SK-N-SH (cell line): Measurements from ENCODE around the gene GABARAPL2. TPM values are rescaled to one million over a fixed set of nuclear protein-coding genes. Genes with fewer than 3 reads are reported as not detected.

Experiments used
- CTCF ChIA-PET: fragments of 300-600, 350-600 bp; formaldehyde crosslinking; extraction: SDS; loops from one replicate; lab custom pipeline; 2021; lab: Yijun Ruan, JAX
- POLR2A ChIA-PET: fragments of 350-600 bp; sonication (Branson Sonifier 250); formaldehyde crosslinking; extraction: SDS; loops from one replicate; lab custom pipeline; 2020; ENCODE audit warnings: antibody characterized with exemption, inconsistent platforms; lab: Yijun Ruan, JAX
- DNase-seq: peaks from one replicate; pipeline ENCODE4 v3.0.0; 2012
- H2AFZ ChIP-seq: fragments of 200-600 bp; sonication (generic); 2 replicates; pipeline ENCODE4 v1.8.1; 2016; ENCODE audit warnings: antibody characterized with exemption, mild to moderate bottlenecking, low read depth
- H3F3A ChIP-seq: fragments of 200-600 bp; sonication (generic); replicated peaks from 2 replicates; pipeline ENCODE3; 2016; ENCODE audit warnings: antibody characterized with exemption, mild to moderate bottlenecking; ENCODE audit not compliant: insufficient read depth
- H3K27ac ChIP-seq, 2 experiments: fragments of 200-500 bp in 1 of 2; fragments of 200-600 bp in 1 of 2; sonication (Bioruptor generic) in 1 of 2; sonication (generic), shearing (Covaris generic) in 1 of 2; 2 replicates each; pipeline versions ENCODE4 v1.5.1 to v1.6.1; 2014 to 2016; ENCODE audit warnings: low read depth in 2 of 2, inconsistent platforms in 1 of 2, low read length in 1 of 2, mild to moderate bottlenecking in 1 of 2, mixed read lengths in 1 of 2
- H3K27me3 ChIP-seq: fragments of 200-600 bp; sonication (generic), shearing (Covaris generic); 2 replicates; pipeline ENCODE4 v1.6.1; 2016; ENCODE audit warnings: mixed run types; ENCODE audit not compliant: insufficient read depth
- H3K36me3 ChIP-seq, 2 experiments: fragments of 200-500 bp in 1 of 2; fragments of 200-600 bp in 1 of 2; sonication (Bioruptor generic) in 1 of 2; sonication (generic) in 1 of 2; replicated peaks in 1 of 2; 2 replicates each; pipeline versions ENCODE3 to v1.5.1; 2014 to 2016; ENCODE audit warnings: low read length in 1 of 2, mild to moderate bottlenecking in 1 of 2; ENCODE audit not compliant: insufficient read depth in 2 of 2, control insufficient read depth in 1 of 2
- H3K4me1 ChIP-seq, 2 experiments: fragments of 200-500 bp in 1 of 2; fragments of 200-600 bp in 1 of 2; sonication (Bioruptor generic) in 1 of 2; sonication (generic), shearing (Covaris generic) in 1 of 2; 2 replicates each; pipeline versions ENCODE4 v1.5.1 to v1.6.1; 2014 to 2016; ENCODE audit warnings: low read depth in 1 of 2, low read length in 1 of 2, mixed run types in 1 of 2; ENCODE audit not compliant: insufficient read depth in 2 of 2, control insufficient read depth in 1 of 2
- H3K4me2 ChIP-seq: fragments of 200-600 bp; sonication (generic), shearing (Covaris generic); 2 replicates; pipeline ENCODE4 v1.6.1; 2017; ENCODE audit warnings: mixed run types
- H3K4me3 ChIP-seq, 2 experiments: fragments of 200-500 bp in 1 of 2; fragments of 200-600 bp in 1 of 2; sonication (Bioruptor generic) in 1 of 2; sonication (generic), shearing (Covaris generic) in 1 of 2; 2 replicates each; pipeline versions ENCODE4 v1.5.1 to v1.8.1; 2014 to 2016; ENCODE audit warnings: low read depth in 2 of 2, inconsistent platforms in 1 of 2, low read length in 1 of 2, mild to moderate bottlenecking in 1 of 2, mixed read lengths in 1 of 2, moderate library complexity in 1 of 2
- H3K79me2 ChIP-seq: fragments of 200-600 bp; sonication (generic); 2 replicates; pipeline ENCODE4 v1.8.1; 2017; ENCODE audit warnings: mild to moderate bottlenecking; ENCODE audit not compliant: insufficient read depth
- H3K9ac ChIP-seq: fragments of 200-600 bp; sonication (generic); 2 replicates; pipeline ENCODE4 v1.6.1; 2017; ENCODE audit warnings: mixed run types
- H3K9me2 ChIP-seq: fragments of 200-600 bp; sonication (generic); 2 replicates; pipeline ENCODE4 v1.6.1; 2017; ENCODE audit warnings: mixed run types
- H3K9me3 ChIP-seq: fragments of 200-600 bp; sonication (generic); 2 replicates; pipeline ENCODE4 v1.6.1; 2017; ENCODE audit warnings: mixed run types, mild to moderate bottlenecking, moderate library complexity
- H4K20me1 ChIP-seq: fragments of 200-600 bp; sonication (generic); 2 replicates; pipeline ENCODE4 v1.6.1; 2017; ENCODE audit warnings: mild to moderate bottlenecking, mixed run types; ENCODE audit not compliant: insufficient read depth
- CHD2 ChIP-seq: fragments of 150-350 bp; IDR thresholded peaks from 2 replicates; pipeline ENCODE4 v1.6.1; 2018; ENCODE audit warnings: low read length; ENCODE audit not compliant: partially characterized antibody
- CTCF ChIP-seq: fragments of 200-600 bp; sonication (generic); IDR thresholded peaks from 2 replicates; pipeline ENCODE4 v1.6.1; 2017; ENCODE audit warnings: antibody characterized with exemption, mild to moderate bottlenecking, moderate library complexity
- FOXM1 ChIP-seq: IDR thresholded peaks from 2 replicates; pipeline ENCODE4 v1.4.0; 2012; ENCODE audit warnings: low read depth, mild to moderate bottlenecking
- GABPA ChIP-seq: IDR thresholded peaks from 2 replicates; pipeline ENCODE4 v1.4.0; 2012; ENCODE audit warnings: low read depth, mild to moderate bottlenecking
- GATA2 ChIP-seq: sonication (generic); formaldehyde crosslinking; IDR thresholded peaks from 2 replicates; pipeline ENCODE4 v1.5.0; 2020; ENCODE audit warnings: mild to moderate bottlenecking, missing genetic modification reagents
- IRF3 ChIP-seq: fragments of 150-350 bp; IDR thresholded peaks from 2 replicates; pipeline ENCODE4 v1.6.1; 2016; ENCODE audit warnings: mild to moderate bottlenecking, low read depth, low read length
- JUND ChIP-seq: IDR thresholded peaks from 2 replicates; pipeline ENCODE4 v1.4.0; 2012
- MEF2A ChIP-seq: IDR thresholded peaks from 2 replicates; pipeline ENCODE4 v1.4.0; 2012; ENCODE audit warnings: low read depth, borderline replicate concordance
- NRF1 ChIP-seq: IDR thresholded peaks from 2 replicates; pipeline ENCODE4 v1.6.1; 2012; ENCODE audit warnings: low read depth, mild to moderate bottlenecking, low read length
- PBX3 ChIP-seq: IDR thresholded peaks from 2 replicates; pipeline ENCODE4; 2012
- POLR2AphosphoS5 ChIP-seq: IDR thresholded peaks from 2 replicates; pipeline ENCODE4 v1.6.1; 2012; ENCODE audit warnings: low read depth, low read length
- RAD21 ChIP-seq: IDR thresholded peaks from 2 replicates; pipeline ENCODE4 v1.6.1; 2012; ENCODE audit warnings: mild to moderate bottlenecking, low read length
- RCOR1 ChIP-seq: fragments of 150-350 bp; IDR thresholded peaks from 2 replicates; pipeline ENCODE4 v1.6.1; 2017; ENCODE audit warnings: antibody characterized with exemption, low read length
- RXRA ChIP-seq: IDR thresholded peaks from 2 replicates; pipeline ENCODE4 v1.4.0; 2012; ENCODE audit warnings: low read depth, mild to moderate bottlenecking, borderline replicate concordance
- SMC3 ChIP-seq: IDR thresholded peaks from 2 replicates; pipeline ENCODE4 v1.6.1; 2012; ENCODE audit warnings: low read depth, low read length, improper control_type of control experiment
- TAF1 ChIP-seq: IDR thresholded peaks from 2 replicates; pipeline ENCODE4 v1.6.1; 2012; ENCODE audit warnings: low read depth, mild to moderate bottlenecking, low read length, moderate library complexity, borderline replicate concordance
- TEAD4 ChIP-seq: IDR thresholded peaks from 2 replicates; pipeline ENCODE4 v1.4.0; 2012; ENCODE audit warnings: mild to moderate bottlenecking, borderline replicate concordance; ENCODE audit not compliant: insufficient read depth
- USF1 ChIP-seq: IDR thresholded peaks from 2 replicates; pipeline ENCODE4 v1.4.0; 2012; ENCODE audit warnings: low read depth, borderline replicate concordance
- WGBS: methylation state at CpG from one replicate; pipeline ENCODE4 v1.1.6; 2017; ENCODE audit warnings: low lambda C conversion rate; 5-methylcytosine and 5-hydroxymethylcytosine counted together
- polyA plus RNA-seq, 3 experiments: library from polyadenylated mRNA; depleted of rRNA; stranded (reverse); fragments of >200 nt; gene quantifications; 2 replicates each; pipeline ENCODE4 v1.2.3, GENCODE V29; 2012

The GABARAPL2 gene
- polyA plus RNA-seq, 1 of the 3 experiments (the other 2 are of a cell fraction) = 135 TPM

GRCh38 chr16:75626806-75627205, 60.6 kb downstream of the GABARAPL2 start:
- H3K4me3 ChIP-seq = no peak overlapping the region
- peaks cover 11% of the 10 kb centered on the region for H3K79me2 ChIP-seq
- ChIA-PET CTCF (no interaction called here), POLR2A (no interaction called here)
- H3K4me1 ChIP-seq = peaks cover 0 to 3% of the 10 kb centered on the region in 2 experiments; a peak in 1 of 4 replicates
- no peaks in the 10 kb centered on the region for H4K20me1 ChIP-seq
- H2AFZ ChIP-seq = no peak overlapping the region
- WGBS = 99% methylated on average over 4 of the region's 4 CpGs
- no peak overlapping the region for H3K9ac ChIP-seq
- peaks cover 16% of the 10 kb centered on the region for H3F3A ChIP-seq
- H3K27ac ChIP-seq = no peak overlapping the region
- H3K4me2 ChIP-seq = no peak overlapping the region
- no peak for DNase-seq
- H3K36me3 ChIP-seq = peaks cover 29 to 57% of the 10 kb centered on the region in 2 experiments
- TF ChIP-seq CTCF = no peak
- no peak for TF ChIP-seq SMC3
- no peak for TF ChIP-seq RCOR1
- no peak for TF ChIP-seq NRF1
- TF ChIP-seq FOXM1 = no peak
- no peak for TF ChIP-seq JUND
- TF ChIP-seq CHD2 = no peak
- no peak for TF ChIP-seq GABPA
- no peak for TF ChIP-seq USF1
- no peak for TF ChIP-seq TAF1
- no peak for TF ChIP-seq RAD21
- TF ChIP-seq RXRA = no peak
- TF ChIP-seq MEF2A = no peak
- no peak for TF ChIP-seq POLR2AphosphoS5
- TF ChIP-seq PBX3 = no peak
- no peak for TF ChIP-seq TEAD4
- TF ChIP-seq GATA2 (CRISPR knock-in tag) = no peak
- no peak for TF ChIP-seq IRF3
- no peaks in the 10 kb centered on the region for H3K9me3 ChIP-seq
- H3K27me3 ChIP-seq = no peaks in the 10 kb centered on the region
- H3K9me2 ChIP-seq = no peaks in the 10 kb centered on the region

Other genes with a start within 250 kb of the GABARAPL2 start
- gene CFDP1, start 132.9 kb upstream of the GABARAPL2 start, polyA plus RNA-seq (2012; rRNA removed) = 37.9 and 46.0 TPM in 2 replicates
- 9.2 and 11.0 TPM in 2 replicates for gene TMEM170A, start 101.7 kb upstream of the GABARAPL2 start, polyA plus RNA-seq (2012; rRNA removed)
- gene CHST6, start 70.9 kb upstream of the GABARAPL2 start, polyA plus RNA-seq (2012; rRNA removed) = 0.26 and 0.30 TPM in 2 replicates
- gene CHST5, start 30.3 kb upstream of the GABARAPL2 start, polyA plus RNA-seq (2012; rRNA removed) = 0.18 and 0.49 TPM in 2 replicates
- gene TMEM231, start 10.1 kb upstream of the GABARAPL2 start, polyA plus RNA-seq (2012; rRNA removed) = 18.1 and 30.9 TPM in 2 replicates
- 51.1 and 67.7 TPM in 2 replicates for gene ADAT1, start 56.9 kb downstream of the GABARAPL2 start, polyA plus RNA-seq (2012; rRNA removed)
- 134 and 148 TPM in 2 replicates for gene KARS1, start 81.3 kb downstream of the GABARAPL2 start, polyA plus RNA-seq (2012; rRNA removed)
- gene TERF2IP, start 81.4 kb downstream of the GABARAPL2 start, polyA plus RNA-seq (2012; rRNA removed) = 31.6 and 32.0 TPM in 2 replicates
- not detected in 2 replicates for gene CPHXL2, start 110.6 kb downstream of the GABARAPL2 start, polyA plus RNA-seq (2012; rRNA removed)
- gene DUXB, start 135.1 kb downstream of the GABARAPL2 start, polyA plus RNA-seq (2012; rRNA removed) = not detected in 2 replicates
- not detected in 2 replicates for gene CPHXL, start 160.1 kb downstream of the GABARAPL2 start, polyA plus RNA-seq (2012; rRNA removed)